ENCODE measurements around the gene NPAS2.

- TF ChIP-seq CTCF (IDR thresholded peaks at IDR 0.05) (no peak), POLR2A (IDR thresholded peaks at IDR 0.05) (no peak), POLR2AphosphoS5 (IDR thresholded peaks at IDR 0.05) (no peak)
These were observed 202.3 kb downstream of the NPAS2 start for GRCh38 chr2:101022221-101022620.

Data from transverse colon (tissue), 4 donors.